GM15510 (cell line): ENCODE data around the gene CDYL2.

Experiments
- POLR2A ChIP-seq: IDR thresholded peaks from 3 replicates; pipeline ENCODE4 v1.6.1; 2011; ENCODE audit warnings: borderline replicate concordance; ENCODE audit not compliant: insufficient read length; ENCODE audit errors: extremely low read depth

The CDYL2 gene

DNA sequence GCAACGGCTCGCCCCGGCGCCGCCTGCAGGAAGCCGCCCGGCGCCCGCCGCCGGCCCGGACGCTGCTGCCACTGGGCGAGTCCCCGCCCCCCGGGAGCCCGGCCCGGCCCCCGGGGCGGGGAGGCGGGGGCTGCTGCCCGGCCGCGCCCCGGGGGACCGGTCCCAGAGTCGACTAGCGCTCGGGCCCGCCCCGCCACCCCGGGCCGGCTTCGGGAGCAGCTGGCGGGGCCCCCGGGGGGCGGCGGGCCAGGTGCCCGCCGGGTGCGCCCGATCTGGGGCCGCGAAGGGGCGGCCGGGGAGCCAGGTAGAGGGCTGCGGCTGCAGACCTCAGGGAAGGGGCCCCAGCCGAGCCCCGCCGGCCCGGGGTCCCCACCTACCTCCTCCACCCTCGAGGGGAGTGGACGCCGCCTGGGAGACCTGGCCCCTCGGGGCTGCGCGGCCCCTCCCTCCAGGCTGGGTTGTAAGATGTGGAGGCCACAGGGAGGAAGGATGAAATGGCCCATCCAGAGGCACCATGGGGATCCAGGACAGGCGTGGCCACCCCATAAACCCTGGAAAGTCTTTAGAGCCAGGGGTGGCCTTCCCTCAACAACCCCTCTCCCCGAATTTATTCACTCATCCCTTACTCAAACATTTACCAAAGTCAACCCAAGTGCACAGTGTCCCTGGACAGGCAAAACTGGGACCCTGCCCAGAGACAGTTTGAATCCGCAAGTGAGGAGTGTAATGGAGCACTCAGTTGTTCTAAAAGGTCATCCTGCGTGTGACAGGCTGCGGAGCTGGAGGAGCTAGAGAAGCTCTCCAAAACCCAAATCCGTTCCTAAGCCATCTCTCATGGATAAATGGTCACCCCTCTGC lies at the start of gene CDYL2:
CDYL2 (minus strand) TSS at position 73 of the 858 bp plus-strand sequence. CDS start 425 bp downstream, outside the sequence.
- TF ChIP-seq POLR2A = no peak

- no peak for TF ChIP-seq POLR2A
Observed at GRCh38 chr16:80852261-80852872, 48.0 kb upstream of the CDYL2 start.

GRCh38 chr16:80851831-80852230 lies 47.4 kb upstream of the CDYL2 start:
- TF ChIP-seq POLR2A = no peak

DNA sequence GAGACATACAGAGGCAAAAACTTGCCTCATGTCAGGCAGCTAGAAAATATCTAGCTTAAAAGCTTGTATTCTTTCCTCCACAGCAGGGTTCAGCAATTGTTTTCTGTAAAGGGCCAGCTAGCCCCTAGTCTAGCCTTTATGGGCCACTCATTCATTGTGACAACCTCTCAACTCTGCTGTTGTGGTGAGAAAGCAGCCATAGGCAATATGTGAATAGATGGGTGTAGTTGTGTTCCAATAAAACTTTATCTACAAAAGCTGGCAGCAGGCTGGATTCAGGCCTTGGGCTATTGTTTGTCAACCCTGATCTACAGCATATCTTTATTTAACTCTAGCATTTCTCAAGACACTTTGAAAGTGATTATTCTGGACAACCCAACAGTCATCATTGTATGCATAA lies 46.4 kb upstream of the CDYL2 start:
- TF ChIP-seq POLR2A = no peak

- TF ChIP-seq POLR2A = no peak
Observed at GRCh38 chr16:80848862-80849261, 44.5 kb upstream of the CDYL2 start.

DNA sequence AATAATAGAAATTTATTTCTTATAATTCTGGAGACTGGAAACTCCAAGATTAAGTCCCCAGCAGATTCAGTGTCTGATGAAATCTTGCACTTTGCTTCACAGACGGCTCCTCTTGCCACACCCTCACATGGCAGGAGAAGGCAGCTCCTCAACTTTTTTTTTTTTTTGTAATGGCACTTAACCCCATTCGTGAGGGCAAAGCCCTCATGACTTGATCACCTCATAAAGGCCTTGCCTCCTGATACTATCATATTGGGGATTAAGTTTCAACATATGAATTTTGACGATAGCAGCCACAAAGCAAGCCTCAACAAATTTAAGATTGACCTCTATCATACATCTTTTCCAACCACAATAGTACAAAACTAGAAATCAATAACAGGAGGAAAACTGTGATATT lies 42.3 kb upstream of the CDYL2 start:
- no peak for TF ChIP-seq POLR2A

GRCh38 chr16:80846275-80846674 lies 41.9 kb upstream of the CDYL2 start:
- no peak for TF ChIP-seq POLR2A

DNA sequence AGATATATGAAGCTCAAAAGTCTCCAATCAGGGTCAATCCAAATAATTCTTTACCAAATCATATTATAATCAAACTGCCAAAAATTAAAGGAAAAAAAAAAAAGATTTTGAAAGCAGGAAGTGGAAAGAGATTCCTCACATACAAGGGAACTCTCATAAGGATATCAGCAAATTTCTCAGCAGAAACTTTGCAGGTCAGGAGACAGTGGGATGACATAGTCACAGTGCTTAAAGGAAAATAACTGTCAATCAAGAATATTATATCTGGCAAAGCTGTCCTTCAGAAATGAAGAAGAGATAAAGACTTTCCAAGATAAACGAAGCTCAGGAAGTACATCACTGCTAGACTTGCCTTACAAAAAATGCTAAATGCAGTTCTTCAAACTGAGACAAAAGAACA lies 40.0 kb upstream of the CDYL2 start:
- TF ChIP-seq POLR2A = no peak

- TF ChIP-seq POLR2A = no peak
Observed at GRCh38 chr16:80841231-80841630, 36.8 kb upstream of the CDYL2 start.

GRCh38 chr16:80837533-80838147 lies 33.2 kb upstream of the CDYL2 start:
- no peak for TF ChIP-seq POLR2A

DNA sequence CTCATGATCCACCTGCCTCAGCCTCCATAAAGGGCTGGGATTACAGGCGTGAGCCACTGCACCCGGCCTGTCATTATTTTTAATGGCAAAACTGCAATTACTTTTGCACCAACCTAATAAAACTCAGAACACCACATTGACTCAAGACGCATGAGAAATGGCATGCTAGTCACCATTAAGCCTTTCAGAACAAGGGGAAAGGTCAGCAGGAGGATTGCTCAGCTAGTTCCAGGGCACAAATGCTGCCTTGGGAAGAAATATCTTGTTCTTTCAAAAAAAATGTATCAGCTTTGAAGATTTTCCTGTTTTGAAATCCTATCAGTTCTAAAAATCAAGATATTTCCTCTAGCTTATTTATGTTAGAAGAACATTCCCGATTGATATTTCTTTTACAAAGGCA lies 32.4 kb upstream of the CDYL2 start:
- no peak for TF ChIP-seq POLR2A

DNA sequence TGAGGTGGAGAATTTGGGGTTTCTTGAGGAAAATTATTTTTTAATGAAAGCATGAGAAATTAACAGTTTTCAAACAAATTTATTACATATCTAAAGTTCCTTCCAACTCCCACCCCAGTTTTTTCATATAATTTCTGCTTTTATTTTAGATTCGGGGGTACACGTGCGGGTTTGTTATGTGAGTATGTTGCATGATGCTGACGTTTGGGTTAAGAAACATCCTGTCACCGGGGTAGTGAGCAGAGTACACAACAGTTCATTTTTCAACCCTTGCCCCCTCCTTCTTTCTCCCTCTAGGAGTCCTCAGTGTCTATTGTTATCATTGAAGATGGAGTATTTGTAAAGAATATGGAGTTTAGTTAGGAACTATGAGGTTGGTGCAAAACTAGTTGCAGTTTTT lies 31.8 kb upstream of the CDYL2 start:
- TF ChIP-seq POLR2A = no peak

DNA sequence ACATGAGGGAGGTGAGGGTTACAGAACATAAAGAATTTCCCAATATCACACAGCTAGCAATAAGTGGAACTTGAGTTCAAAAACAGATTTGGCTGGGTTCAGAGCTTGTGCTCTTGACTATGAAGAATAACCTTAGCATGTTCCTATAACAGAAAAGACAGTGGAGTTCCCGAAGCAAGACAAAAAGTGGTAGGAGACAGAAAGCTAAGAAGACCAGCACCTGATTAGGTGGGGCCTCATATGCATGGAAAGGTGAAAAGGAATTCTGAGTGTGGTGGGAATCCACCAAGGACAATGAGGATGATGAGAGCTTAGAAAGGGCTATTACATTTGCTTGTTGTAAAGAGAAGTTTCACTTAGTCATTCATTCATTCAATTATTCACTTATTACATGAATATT lies 26.6 kb upstream of the CDYL2 start:
- TF ChIP-seq POLR2A = no peak

DNA sequence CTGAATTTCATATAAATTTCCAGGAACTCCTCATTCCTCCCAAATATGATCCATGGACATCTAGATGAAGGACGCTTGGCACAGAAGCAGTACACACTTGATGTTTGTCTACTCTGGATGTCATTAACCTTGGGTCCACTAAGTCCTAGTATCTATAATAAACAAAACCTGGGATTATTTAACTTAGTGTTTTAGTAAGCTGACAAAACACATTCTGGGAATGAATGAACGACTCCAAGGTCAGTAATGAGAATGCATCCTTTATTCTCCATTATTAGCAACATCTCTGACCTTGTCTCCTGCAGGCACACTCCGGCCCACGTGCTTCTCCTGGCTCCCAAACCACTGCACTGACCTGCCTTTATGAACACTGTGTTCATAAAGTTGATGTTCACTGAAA lies 24.1 kb upstream of the CDYL2 start:
- TF ChIP-seq POLR2A = no peak

- TF ChIP-seq POLR2A = no peak
Observed at GRCh38 chr16:80827007-80827406, 22.6 kb upstream of the CDYL2 start.

DNA sequence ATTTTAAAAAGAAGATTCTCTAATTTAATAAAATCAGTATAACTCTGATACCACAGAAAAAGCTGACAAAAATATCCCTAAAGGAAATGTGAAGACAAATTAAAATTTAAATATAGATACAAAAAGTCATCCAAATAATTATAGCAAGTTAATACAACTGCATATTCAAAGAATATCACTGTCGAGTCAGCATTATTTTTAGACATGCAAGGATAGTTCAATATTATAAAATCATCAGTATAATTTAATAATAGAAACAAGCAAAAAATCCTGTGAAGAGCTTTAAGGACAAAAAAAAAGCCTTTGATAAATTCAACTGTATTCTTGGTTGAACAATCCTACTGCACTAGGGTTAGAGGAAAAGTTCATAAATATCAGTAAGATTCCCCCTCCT lies 21.0 kb upstream of the CDYL2 start:
- no peak for TF ChIP-seq POLR2A
